Activated CD4-positive, CD25-positive, alpha-beta regulatory T cell treated with anti-CD3 and anti-CD28 coated beads, Interleukin-2, amount 50 U/mL, for 16 hours (primary cell): Measurements from ENCODE around the gene ZP1.
"Not testable (repeated sequence)": the region's sequence is repeated elsewhere in the genome, so short reads cannot be mapped to it uniquely, and the experiment has no call there.

ENCODE experiments used
- DNase-seq: peaks from one replicate; pipeline ENCODE4 v3.0.0-alpha.2; 2020; ENCODE audit warnings: low read depth, low spot score

The ZP1 gene, protein sequence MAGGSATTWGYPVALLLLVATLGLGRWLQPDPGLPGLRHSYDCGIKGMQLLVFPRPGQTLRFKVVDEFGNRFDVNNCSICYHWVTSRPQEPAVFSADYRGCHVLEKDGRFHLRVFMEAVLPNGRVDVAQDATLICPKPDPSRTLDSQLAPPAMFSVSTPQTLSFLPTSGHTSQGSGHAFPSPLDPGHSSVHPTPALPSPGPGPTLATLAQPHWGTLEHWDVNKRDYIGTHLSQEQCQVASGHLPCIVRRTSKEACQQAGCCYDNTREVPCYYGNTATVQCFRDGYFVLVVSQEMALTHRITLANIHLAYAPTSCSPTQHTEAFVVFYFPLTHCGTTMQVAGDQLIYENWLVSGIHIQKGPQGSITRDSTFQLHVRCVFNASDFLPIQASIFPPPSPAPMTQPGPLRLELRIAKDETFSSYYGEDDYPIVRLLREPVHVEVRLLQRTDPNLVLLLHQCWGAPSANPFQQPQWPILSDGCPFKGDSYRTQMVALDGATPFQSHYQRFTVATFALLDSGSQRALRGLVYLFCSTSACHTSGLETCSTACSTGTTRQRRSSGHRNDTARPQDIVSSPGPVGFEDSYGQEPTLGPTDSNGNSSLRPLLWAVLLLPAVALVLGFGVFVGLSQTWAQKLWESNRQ

DNA sequence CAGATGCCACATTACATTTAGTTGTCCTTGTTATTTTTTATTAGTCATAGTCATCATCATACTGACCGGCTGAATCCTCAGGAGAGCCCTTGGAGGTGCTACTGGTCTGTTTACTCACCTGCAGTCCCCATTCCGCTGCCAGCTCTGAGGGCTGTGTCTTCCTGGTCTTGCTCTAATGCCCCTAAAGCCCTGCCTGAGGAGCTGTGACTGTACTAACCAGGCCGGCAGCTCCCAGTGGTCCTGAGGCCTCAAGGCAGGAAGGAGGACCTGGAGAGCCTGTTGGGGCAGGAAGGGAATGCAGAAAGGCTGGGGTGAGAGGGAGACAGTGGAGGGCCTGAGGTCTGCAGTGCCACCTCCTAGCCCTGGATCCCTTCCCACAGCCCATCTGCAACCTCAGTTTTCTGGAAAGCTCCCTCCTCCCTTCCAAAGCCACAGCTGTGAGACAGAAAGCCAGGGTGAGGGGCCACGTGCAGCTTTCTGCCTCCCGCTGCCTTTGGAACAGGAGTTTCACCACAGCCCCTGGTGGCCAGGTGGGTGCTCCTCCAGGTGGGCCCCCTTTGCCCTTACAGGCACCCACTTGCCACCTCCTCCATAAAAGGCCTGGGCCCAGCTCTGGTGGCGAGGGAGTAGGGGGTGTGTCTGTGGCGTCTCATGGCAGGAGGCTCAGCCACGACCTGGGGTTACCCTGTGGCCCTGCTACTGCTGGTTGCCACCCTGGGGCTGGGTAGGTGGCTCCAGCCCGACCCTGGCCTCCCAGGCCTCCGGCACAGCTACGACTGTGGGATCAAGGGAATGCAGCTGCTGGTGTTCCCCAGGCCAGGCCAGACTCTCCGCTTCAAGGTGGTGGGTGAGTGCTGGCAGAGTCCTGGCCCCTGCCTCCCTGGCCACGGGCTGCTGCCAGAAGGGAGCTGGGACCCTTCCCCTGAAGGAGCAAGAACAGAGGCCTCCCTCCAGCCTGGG, at the start of gene ZP1:
Gene ZP1 (plus strand): TSS at position 632 of the 960 bp plus-strand sequence. CDS start 20 bp downstream, at position 652.
- no peak for DNase-seq

DNA sequence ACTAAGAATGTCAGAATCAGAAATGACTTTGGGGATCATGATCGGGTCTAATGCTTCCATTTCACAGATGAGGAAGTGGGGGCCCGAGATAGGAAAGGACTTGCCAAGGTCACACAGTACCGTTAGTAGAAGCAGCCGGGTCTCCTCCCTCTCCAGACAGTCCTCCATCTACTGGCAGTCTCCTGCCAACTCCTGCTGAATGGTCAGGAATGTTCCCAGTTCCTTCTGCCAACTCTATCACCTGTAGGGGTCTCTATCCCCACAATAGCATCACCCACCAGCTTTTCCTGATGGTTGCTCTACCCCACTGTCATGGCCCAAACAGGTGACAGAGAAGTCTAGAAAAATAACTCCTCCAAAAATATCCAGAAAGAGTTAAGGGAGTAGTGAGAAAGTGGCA, 49.3 kb upstream of the ZP1 start:
- DNase-seq = no peak

DNA sequence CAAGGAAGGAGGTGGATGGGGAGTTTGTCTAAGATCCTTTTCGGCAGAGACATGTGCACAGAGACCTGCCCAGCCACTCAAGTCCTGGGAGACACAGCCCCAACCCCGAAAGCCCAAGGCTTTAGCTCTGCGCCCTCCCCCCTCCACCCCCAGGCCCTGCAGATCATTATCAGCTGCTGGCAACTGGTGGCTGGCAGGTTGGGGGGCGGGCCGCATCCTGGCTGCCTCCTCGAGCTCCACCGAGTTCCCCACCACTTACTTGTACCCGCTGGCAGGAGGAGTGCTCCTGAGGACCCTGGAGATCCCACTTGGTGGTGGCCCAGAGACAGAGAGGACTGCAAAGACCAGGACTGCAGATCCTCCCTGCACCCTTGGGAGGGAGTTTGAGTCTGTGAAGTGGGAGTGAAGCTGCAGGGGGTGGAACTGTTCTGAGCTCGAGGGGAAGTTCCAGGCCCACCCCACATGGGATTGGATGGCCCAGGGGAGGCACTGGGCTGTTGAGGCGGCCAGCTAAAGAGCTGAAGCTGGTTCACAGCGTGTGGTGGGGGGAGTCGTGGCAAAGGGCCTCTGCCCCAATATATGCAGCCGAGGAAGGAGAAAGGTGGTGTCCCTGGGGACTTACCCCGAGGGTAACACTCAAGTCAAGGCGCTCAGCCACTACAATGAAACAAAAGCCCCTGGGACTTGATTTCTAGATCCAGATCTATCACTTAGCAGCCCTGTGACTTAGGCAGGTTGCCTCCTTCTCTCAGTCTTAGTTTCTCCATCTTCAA, 45.3 kb upstream of the ZP1 start:
- no peak for DNase-seq

DNA sequence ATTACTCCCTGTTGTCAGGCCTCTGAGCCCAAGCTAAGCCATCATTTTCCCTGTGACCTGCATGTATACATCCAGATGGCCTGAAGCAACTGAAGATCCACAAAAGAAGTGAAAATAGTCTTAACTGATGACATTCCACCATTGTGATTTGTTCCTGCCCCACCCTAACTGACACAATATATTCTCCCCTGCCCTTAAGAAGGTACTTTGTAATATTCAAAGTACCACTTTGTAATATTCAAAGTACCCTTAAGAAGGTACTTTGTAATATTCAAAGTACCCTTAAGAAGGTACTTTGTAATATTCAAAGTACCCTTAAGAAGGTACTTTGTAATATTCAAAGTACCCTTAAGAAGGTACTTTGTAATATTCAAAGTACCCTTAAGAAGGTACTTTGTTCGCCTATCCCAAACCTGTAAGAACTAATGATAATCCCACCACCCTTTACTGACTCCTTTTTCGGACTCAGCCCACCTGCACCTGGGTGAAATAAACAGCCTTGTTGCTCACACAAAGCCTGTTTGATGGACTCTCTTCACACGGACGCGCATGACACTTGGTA, 43.5 kb upstream of the ZP1 start:
- not testable (repeated sequence) for DNase-seq

DNA sequence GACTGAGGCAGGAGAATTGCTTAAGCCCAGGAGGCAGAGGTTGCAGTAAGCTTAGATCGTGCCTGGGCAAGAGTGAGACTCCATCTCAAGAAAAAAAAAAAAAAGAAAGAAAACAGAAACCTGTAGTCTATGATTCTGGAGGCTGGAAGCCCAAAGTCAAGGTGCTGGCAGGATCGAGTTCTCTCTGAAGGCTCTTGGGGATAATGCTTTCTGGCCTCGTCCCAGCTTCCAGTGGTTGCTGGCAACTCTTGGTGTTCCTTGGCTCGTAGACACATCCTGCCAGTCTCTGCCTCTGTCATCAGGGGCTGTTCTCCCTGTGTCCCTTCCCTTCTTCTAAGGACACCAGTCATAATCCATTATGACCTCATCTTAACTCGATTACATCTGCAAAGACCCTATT, 42.2 kb upstream of the ZP1 start:
- no peak for DNase-seq

DNA sequence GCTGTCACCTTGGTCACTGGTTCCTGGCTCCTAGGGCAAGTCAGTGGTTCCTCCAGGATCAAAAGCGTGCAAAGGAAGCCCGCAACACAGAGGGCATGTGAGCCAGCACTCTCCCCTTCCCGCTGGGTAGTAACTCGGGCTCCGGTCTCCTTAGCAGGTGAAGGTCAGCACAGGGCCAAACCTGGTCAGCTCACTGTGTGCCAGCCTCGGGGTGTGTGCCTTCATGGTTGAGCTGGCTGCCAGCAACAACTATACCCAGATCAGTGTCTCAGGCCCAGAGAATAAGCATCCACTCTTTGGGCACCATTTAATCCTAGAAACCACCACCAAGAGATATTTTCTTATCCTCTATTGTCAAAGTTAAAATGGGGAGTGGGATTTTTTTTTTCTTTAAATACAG, 41.6 kb upstream of the ZP1 start:
- DNase-seq = no peak

DNA sequence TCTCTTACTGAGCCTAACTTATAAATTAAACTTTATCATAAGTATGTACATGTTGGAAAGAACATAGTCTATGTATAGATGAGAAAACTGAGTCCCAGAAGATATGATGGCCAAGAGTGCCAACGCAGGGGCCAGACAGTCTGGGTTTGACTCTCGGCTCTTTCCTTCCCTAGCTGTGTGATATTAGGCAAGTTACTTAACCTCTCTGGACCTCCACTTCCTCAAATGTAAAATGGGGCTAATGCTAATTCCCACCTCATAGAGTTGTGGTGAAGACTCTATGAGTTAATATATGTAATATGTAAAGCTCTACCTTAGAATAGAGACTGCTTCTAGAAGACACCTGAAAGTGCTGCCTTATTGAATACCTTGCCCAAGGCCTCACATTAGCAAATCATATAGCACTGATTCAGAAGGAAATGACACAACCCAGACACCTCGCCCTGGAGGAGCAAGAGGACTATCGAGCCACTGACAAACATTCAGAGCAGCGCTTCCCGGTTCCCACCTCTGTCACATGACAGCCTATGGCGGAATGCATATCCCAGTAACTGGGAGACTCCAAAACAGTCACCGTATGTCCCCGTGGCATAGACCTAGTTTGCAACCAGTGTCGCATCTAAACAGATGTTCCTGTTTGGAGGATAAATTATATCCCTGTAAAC, 36.7 kb upstream of the ZP1 start:
- no peak for DNase-seq

DNA sequence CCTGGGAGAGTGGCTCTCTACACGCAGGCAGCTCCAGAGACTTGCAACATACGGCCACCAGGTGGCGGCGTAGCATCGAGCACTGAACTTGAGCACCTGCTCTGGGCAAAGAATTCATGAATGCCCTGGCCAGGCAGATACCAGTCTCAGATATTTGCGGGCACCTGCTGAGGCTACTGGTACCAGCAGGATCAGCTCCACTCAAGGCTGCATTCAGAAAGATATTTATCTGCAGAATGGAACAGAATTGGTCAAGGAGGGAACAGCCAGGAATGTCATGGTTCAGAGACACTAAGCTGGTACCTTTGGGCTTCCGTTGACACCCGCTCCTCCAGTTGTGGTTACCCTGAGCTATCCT, 36.2 kb upstream of the ZP1 start:
- peak; percentile 66 for DNase-seq

DNA sequence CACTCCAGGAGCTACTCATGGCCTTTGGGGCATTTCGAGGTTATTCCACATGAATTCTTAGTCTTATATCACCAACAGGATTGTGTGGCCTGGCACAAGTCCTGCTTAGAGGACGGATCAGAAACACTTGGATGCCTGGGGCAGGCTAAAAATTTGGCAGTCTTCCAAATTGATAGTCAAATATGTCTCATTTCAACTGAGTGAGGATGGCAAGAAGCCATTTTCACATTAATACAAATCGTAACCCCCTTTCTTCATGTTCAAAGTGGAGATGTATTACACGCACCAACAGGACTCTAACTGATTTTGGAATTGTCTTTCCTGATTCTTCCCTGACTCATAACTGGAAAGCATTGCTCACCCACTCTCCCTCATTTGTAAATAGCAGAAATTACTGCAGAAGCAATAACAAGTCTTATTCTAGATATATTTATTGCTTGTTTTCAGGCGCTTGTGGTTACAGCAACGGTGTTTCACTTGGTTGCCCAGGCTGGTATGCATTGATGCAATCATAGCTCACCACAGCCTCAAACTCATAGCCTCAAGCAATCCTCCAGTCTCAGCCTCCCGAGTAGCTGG, 35.8 kb upstream of the ZP1 start:
- DNase-seq = no peak

DNA sequence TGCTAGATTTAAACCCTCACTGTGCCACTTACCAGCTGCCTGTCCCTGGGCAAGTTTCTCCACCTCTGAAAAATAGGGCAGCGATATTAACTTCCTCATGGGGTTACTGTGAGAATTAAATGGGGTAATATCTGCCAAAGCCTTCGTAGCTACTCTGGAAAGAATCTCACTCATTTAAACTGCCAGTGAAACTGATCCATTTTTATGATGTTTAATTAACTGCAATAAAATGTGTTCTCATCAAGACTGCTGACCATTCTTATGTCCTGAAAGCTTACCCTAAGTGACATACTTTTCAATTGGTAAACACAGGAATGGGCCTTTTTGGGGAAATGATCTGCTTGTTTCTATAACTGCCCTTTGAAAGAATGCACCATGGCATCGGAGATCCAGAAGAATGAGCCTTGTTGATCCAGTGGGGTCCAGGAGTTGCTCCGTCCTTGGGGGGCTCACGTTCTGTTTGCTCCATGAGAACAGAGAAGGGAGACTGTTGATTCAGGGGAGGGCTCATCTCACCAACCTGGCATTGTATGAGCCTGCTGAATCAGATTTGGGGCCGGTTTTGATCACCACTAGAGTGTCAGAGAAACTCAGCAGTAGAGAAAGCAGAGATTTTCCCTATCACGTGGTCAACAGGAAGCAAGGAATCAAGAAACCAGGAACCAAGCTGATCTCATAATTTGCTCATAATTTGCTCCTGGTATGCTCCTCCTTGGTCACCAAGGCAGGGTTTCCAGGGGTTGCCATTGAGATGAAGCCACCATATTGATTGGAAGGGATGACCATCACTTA, 32.4 kb upstream of the ZP1 start:
- no peak for DNase-seq

DNA sequence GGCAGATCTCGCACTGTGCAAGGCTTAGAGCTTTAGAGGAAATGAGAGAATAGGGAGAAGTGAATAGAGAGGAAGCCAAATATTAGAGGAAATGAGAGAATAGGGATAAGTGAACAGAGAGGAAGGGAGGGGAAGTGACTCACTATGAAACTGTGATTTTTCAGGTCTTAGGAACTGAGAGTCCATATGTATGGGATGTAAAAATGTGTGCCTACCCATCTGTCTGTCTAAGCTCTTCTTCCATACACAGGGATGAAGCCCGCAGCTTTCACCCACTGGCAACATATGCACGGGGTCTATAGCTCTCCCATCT, 31.9 kb upstream of the ZP1 start:
- DNase-seq = no peak

DNA sequence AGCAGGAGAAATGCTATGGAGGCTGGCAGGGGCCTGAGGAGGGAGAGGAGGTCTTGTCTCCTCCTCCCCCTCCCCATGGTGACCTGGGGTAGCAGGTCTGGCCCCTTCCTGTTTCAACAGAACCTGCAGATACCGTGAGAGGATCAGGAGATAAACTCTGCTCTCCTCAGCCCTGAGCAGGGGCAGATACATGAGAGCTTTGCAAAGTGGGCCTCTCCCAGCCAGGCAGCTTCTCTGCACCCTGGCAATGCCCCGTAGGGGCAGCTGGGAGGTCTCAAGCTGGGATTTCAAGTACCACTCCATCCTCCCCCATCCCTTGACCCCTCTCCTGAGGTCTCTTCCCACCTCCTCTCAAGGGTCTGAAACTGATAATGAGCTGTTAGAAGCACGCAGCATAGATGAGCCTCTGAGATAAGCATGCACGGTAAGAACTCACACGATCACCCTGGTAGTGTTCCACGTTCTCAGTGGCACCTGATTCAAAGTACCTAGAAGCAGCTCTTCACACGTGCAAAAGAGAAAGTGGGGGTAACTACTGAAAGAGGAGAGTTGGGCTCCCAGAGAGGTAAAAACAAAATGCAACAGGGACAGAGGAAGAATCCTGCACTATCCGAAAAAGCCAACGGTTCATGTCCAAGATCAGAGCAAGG, 30.4 kb upstream of the ZP1 start:
- DNase-seq = no peak

DNA sequence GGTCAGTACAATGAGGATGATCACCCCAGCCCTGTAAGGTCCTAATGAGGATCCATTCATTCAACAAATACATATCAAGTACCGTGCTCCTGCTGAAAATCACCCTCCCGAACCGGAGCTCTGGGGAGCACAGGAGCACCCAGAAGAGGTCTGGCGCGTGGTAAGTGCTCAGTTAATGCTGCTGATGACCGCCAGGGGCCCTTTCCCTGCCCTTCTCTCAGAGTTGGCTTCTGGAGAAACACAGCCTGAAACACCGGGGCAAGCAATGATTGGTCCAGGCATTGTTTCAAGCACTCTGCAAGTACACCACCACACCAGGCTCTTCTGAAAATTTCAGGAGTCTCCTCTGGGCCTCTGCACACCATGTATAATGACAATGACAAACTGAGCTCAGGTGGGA, 29.2 kb upstream of the ZP1 start:
- no peak for DNase-seq

DNA sequence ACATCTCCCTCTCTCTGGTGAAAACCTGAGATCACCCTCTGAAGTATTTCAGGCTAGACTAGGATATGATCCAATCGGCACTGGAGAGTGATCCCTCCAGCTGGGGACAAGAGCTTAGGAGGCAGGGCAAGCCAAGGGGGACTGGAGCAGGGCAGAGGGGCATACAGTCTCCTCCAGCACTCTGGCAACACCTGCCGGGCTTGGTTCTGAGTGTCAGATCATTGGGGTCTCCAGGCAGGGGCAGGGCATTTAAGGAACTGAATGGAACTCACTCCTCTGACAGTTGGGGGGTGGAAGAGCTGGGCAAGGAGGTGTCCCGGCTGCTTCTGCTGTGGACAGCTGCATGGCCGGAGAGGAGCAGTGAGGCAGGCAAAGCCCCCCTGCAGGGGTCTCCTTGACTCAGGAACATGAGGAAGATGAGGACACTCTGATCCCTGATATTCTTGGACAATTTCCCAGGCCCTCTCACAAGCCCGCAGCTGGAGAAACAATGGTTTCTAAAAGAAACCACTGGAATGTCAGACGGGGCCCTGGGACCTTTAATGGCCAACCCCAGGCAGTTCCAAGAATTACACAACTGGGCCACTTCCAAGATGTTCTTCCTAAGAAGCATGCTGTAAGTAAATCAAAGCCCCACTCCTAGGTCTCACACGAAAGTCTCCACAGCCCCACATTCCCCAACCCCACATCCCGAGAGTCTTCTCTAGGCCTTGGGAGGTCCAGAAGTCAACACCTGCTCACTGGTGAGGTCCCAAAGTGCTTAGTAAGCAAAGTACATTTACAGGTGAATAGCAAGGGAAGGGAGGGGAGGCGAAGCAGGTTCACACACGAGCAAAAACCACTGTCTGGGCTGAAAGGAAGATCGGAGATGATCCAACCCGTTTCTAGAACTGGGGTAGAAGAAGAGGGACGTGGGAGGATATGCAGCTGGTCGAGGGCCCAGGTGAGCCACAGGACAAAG, 26.6 kb upstream of the ZP1 start:
- DNase-seq = no peak

DNA sequence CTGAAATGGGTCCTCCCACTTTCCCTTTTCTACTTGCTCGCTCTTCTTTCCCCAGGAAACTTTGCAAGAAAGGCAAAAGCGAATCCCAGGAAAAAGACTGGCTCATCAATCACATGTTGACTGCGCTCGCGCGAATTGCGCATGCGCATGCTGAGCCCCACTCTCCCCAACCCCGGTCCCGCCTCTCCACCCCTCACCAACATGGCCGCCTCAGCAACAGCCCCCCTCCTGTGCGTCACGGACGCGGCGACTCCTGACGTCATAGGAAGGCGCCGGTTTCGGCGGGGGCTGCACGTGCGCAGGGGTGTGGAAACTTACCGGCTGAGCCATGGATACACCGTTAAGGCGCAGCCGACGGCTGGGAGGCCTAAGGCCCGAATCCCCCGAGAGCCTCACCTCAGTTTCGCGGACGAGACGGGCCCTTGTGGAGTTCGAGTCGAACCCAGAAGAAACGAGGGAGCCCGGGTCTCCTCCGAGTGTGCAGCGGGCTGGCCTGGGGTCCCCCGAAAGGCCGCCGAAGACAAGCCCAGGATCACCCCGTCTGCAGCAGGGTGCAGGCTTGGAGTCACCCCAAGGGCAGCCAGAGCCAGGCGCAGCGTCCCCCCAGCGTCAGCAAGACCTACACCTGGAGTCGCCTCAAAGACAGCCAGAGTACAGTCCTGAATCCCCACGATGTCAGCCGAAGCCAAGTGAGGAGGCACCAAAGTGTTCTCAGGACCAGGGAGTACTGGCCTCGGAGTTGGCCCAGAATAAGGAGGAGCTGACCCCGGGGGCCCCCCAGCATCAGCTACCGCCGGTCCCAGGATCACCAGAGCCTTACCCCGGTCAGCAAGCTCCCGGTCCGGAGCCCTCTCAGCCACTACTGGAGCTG, 25.3 kb upstream of the ZP1 start, which contains the start of gene CCDC86:
Gene CCDC86 (plus strand): TSS at position 317 of the 871 bp plus-strand sequence. CDS start 12 bp downstream, at position 329.
- peak; percentile 97 for DNase-seq

DNA sequence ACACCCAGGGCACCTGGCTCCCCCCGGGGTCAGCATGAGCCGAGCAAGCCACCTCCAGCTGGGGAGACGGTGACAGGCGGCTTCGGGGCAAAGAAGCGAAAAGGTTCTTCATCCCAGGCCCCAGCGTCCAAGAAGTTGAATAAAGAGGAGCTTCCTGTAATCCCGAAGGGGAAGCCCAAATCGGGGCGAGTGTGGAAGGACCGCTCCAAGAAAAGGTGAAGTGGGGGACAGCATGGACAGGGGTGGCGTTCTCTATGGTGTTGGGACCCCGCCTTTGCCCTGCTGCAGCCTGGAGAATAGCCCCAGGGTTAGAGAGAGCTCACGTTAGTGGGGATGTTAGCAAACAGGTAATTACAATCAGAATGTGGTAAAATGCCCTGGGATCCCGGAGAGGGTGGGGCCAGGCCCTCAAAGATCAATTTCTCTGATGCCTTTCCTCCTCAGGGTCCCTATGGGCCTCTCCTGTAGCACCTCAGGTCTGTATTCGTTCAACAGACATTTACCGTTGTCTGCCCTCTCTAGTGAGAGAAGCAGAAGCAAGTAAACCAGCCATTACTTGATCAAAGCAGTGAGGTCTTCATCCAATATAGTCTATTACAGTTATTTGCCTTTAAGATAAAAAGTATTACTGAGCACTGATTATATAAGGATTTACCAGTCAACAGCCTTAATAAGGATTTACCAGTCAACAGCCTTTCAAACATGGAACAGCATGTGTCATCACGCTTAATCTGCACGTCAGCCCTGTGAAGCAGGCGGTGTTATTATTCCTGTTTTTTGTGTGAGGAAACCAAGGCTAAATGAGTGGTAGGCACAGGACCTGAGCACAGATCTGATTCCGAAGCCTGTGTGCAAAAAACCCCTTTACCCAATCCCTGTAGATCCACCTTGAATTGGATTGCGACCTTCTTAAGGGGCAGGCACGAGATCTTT, 24.4 kb upstream of the ZP1 start:
- no peak for DNase-seq
